ENCODE data around the gene WWC2.

Gene WWC2

DNA sequence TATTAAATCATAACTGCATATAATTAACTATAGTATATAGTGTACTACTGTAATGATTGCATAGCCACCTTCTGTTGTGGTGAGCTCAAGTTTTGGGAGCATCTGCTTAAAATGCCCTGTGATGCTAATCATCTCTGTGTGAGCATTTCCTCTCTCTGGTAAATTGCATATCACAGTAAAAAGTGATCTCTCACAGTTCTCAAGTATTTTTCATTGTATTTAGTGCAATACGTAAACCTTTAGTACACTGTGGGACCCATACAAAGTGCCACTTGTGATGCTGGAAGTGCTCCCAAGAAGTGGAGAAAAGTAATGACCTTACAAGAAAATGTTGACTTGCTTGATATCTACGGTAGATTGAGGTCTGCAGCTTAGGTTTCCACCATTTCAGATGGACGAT is 82.0 kb downstream of the WWC2 start:
- no peak for DNase-seq (ENCODE audit: extremely low read depth, low read depth)
- H3K4me3 ChIP-seq (replicated peaks; ENCODE audit: low read depth, low read length) = no peak overlapping the region
- TF ChIP-seq CTCF (IDR thresholded peaks at IDR 0.05; ENCODE audit: low read depth, low read length, missing control alignments) = no peak

GRCh38 chr4:183182873-183183725 is 84.0 kb downstream of the WWC2 start:
- peak; percentile 72 for DNase-seq (ENCODE audit: extremely low read depth, low read depth)
- no peak overlapping the region for H3K4me3 ChIP-seq (replicated peaks; ENCODE audit: low read depth, low read length)
- TF ChIP-seq CTCF (IDR thresholded peaks at IDR 0.05; ENCODE audit: low read depth, low read length, missing control alignments) = no peak

- TF ChIP-seq CTCF (IDR thresholded peaks at IDR 0.05; ENCODE audit: low read depth, low read length, missing control alignments) = no peak
- DNase-seq (ENCODE audit: extremely low read depth, low read depth) = no peak
- no peak overlapping the region for H3K4me3 ChIP-seq (replicated peaks; ENCODE audit: low read depth, low read length)
These were observed 85.0 kb downstream of the WWC2 start for GRCh38 chr4:183183906-183184535.

DNA sequence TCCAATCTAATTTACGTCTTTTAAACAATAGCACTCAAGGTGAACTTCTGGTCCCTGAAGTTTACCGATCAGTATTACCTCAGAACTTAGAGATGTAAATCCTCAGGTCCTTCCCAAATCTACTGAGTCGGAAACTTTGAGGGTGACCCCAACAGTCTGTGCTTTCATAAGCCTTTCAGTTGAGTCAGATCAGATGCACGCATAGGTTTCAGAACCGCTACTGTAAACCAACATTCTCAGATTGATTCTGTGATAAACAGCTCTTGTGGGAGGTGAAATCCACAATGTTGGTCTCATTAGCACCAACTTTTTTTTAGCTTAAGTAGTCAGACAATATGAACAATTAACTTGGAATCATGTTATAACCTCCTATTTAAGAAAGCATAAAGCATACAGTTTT is 86.0 kb downstream of the WWC2 start:
- no peak for TF ChIP-seq CTCF (IDR thresholded peaks at IDR 0.05; ENCODE audit: low read depth, low read length, missing control alignments)
- no peak for DNase-seq (ENCODE audit: extremely low read depth, low read depth)
- no peak overlapping the region for H3K4me3 ChIP-seq (replicated peaks; ENCODE audit: low read depth, low read length)

GRCh38 chr4:183185559-183185958 is 86.5 kb downstream of the WWC2 start:
- no peak for TF ChIP-seq CTCF (IDR thresholded peaks at IDR 0.05; ENCODE audit: low read depth, low read length, missing control alignments)
- no peak for DNase-seq (ENCODE audit: extremely low read depth, low read depth)

GRCh38 chr4:183186813-183187212 is 87.8 kb downstream of the WWC2 start:
- TF ChIP-seq CTCF (IDR thresholded peaks at IDR 0.05; ENCODE audit: low read depth, low read length, missing control alignments) = no peak
- no peak for DNase-seq (ENCODE audit: extremely low read depth, low read depth)
- H3K4me3 ChIP-seq (replicated peaks; ENCODE audit: low read depth, low read length) = no peak overlapping the region

More at GRCh38 chr4:183185559-183185958, 86.5 kb downstream of the WWC2 start:
- H3K4me3 ChIP-seq (replicated peaks; ENCODE audit: low read depth, low read length) = no peak overlapping the region

Measured in HFF-Myc (cell line).